M059J (cell line): Measurements from ENCODE around the gene DAP. TPM values are rescaled to one million over a fixed set of nuclear protein-coding genes. Genes with fewer than 3 reads are reported as not detected.
"Not testable (repeated sequence)": the region's sequence is repeated elsewhere in the genome, so short reads cannot be mapped to it uniquely, and the experiment has no call there.

Experiments
- DNase-seq: peaks from one replicate; pipeline ENCODE4 v3.0.0-alpha.2; 2012; ENCODE audit warnings: low read depth
- total RNA-seq: library from RNA; depleted of rRNA; stranded (reverse); fragments of >200 nt; shearing (Covaris generic); gene quantifications from 2 replicates; pipeline ENCODE4 v1.2.3, GENCODE V29; 2014; rRNA removed

Gene DAP
- total RNA-seq, 1 experiment from 2014 or later, result 164 TPM

- no peak for DNase-seq
These were observed 127.6 kb downstream of the DAP start for GRCh38 chr5:10633271-10634049.

GRCh38 chr5:10632110-10632761 lies 128.8 kb downstream of the DAP start:
- DNase-seq, result peak; percentile 85

- DNase-seq, result no peak
These were observed 129.6 kb downstream of the DAP start for GRCh38 chr5:10631316-10631996.

- not testable (repeated sequence) for DNase-seq
These were observed 130.3 kb downstream of the DAP start for GRCh38 chr5:10630744-10631143.

GRCh38 chr5:10630126-10630525 lies 130.9 kb downstream of the DAP start:
- no peak for DNase-seq

- no peak for DNase-seq
These were observed 131.4 kb downstream of the DAP start for GRCh38 chr5:10629682-10630081.

Other genes with a start within 250 kb of the DAP start
- 0.49 and 1.9 TPM in 2 replicates for gene ANKRD33B, start 197.2 kb downstream of the DAP start, total RNA-seq